HepG2 (cell line): ENCODE results near the gene SETD1A. TPM values are rescaled to one million over a fixed set of nuclear protein-coding genes. Genes with fewer than 3 reads are reported as not detected.

Experiments used
- CC2D1A ChIP-seq: sonication (generic); formaldehyde crosslinking; IDR thresholded peaks from 2 replicates; pipeline ENCODE4 v1.8.1; 2023; ENCODE audit warnings: mild to moderate bottlenecking, missing genetic modification reagents
- RFXAP ChIP-seq: sonication (generic); formaldehyde crosslinking; IDR thresholded peaks from 2 replicates; pipeline ENCODE4 v1.4.0; 2020; ENCODE audit warnings: missing genetic modification reagents, borderline replicate concordance
- RXRA ChIP-seq: sonication (generic); formaldehyde crosslinking; IDR thresholded peaks from 2 replicates; pipeline ENCODE4 v1.5.1; 2020; ENCODE audit warnings: missing genetic modification reagents
- TP53 ChIP-seq: sonication (generic); formaldehyde crosslinking; conservative IDR thresholded peaks from 2 replicates; pipeline ENCODE4 v1.4.0; 2020; ENCODE audit warnings: missing genetic modification reagents
- ZNF20 ChIP-seq: sonication (generic); formaldehyde crosslinking; IDR thresholded peaks from 2 replicates; pipeline ENCODE4 v1.4.0; 2020; ENCODE audit warnings: mild to moderate bottlenecking, moderate library complexity, missing genetic modification reagents
- ZNF780A ChIP-seq: sonication (generic); formaldehyde crosslinking; IDR thresholded peaks from 2 replicates; pipeline ENCODE4 v1.8.0; 2022; ENCODE audit warnings: mild to moderate bottlenecking, missing genetic modification reagents, moderate library complexity
- polyA plus RNA-seq, 8 experiments: library from polyadenylated mRNA; depleted of rRNA in 3 of 8; stranded (reverse) in 7 of 8; unstranded in 1 of 8; fragments of >200 nt; fragmentation: Illumina TruSeq in 4 of 8; extraction: Trizol in 4 of 8; gene quantifications; 2 replicates each; pipeline versions ENCODE4 v1.2.1 to v1.2.3, GENCODE V29; 2011 to 2016; ENCODE audit warnings: low read depth in 4 of 8, missing spikeins in 1 of 8, mixed read lengths in 1 of 8; ENCODE audit not compliant: insufficient read depth in 1 of 8
- total RNA-seq, 5 experiments: library from RNA; depleted of rRNA; stranded (reverse); fragments of >200 nt; fragmentation: Illumina TruSeq; extraction: Trizol; gene quantifications; 2 replicates each; pipeline ENCODE4 v1.2.3, GENCODE V29; 2016; ENCODE audit warnings: low read depth in 1 of 5
- TF ChIP-seq, protein P1 (sequence below), 2 experiments: IDR thresholded peaks; 2 replicates each; pipeline ENCODE4 v1.6.1; 2011 to 2012; ENCODE audit warnings: low read length in 2 of 2, borderline replicate concordance in 1 of 2, low read depth in 1 of 2, mild to moderate bottlenecking in 1 of 2, moderate library complexity in 1 of 2
- TF ChIP-seq, protein P2 (sequence below): sonication (generic); formaldehyde crosslinking; IDR thresholded peaks from 2 replicates; pipeline ENCODE4 v1.4.0; 2020; ENCODE audit warnings: missing genetic modification reagents, borderline replicate concordance
- TF ChIP-seq, protein P3 (sequence below): sonication (generic); formaldehyde crosslinking; IDR thresholded peaks from one replicate; pipeline ENCODE4 v1.5.1; 2020; ENCODE audit warnings: mild to moderate bottlenecking, missing genetic modification reagents; ENCODE audit errors: not compliant biosample characterization
- TF ChIP-seq, protein P4 (sequence below): IDR thresholded peaks from 2 replicates; pipeline ENCODE4 v1.6.1; 2016; ENCODE audit warnings: low read depth, borderline replicate concordance

SETD1A gene
- total and polyA plus RNA-seq, 2 of the 13 experiments (the other 11 are each of a cell fraction or from before 2014, with no cell fraction given): 3.8 to 5.6 TPM

DNA sequence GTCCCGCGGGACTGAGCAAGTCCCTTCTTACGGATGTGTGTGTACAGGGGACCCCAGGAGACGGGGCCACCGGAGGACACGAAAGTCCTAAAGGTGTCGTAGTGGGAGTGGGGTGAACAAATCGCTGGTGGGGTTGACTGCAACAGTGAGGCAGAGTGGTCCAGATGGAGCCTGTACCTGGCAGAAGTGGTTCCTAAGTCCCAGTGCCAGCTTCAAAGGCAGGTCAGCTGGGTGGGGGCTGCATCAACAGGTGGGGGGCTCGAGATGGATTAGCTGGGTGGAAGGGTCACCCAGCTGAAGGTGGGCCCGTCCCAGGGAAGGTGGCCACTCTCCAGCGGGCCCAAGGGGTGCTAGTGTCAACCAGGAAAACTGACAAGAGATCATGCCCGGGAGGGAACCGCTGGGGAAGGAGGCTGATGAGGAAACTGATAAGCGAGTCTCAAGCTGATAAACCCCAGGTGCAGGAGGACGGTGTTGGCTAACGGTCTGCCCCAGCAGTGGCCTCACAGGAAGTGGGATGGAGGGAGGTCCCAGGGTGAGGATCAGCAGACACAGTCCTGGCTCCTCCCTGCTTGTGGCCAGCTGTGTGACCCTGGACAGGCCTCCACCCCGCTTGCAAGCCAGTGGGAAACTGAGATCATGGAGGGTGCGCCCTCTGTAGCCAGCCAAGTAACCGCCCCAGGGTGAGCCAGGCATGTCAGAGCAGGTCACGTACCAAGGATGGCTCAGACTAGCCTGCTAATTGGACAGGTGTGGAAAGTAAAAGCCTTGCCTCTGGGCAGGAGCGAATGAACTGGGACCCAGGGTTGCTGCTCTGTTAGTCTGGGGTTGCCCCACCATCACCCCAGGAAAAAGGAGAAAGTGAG lies 7.7 kb upstream of the SETD1A start (continued):
- TF ChIP-seq, protein P1, sequence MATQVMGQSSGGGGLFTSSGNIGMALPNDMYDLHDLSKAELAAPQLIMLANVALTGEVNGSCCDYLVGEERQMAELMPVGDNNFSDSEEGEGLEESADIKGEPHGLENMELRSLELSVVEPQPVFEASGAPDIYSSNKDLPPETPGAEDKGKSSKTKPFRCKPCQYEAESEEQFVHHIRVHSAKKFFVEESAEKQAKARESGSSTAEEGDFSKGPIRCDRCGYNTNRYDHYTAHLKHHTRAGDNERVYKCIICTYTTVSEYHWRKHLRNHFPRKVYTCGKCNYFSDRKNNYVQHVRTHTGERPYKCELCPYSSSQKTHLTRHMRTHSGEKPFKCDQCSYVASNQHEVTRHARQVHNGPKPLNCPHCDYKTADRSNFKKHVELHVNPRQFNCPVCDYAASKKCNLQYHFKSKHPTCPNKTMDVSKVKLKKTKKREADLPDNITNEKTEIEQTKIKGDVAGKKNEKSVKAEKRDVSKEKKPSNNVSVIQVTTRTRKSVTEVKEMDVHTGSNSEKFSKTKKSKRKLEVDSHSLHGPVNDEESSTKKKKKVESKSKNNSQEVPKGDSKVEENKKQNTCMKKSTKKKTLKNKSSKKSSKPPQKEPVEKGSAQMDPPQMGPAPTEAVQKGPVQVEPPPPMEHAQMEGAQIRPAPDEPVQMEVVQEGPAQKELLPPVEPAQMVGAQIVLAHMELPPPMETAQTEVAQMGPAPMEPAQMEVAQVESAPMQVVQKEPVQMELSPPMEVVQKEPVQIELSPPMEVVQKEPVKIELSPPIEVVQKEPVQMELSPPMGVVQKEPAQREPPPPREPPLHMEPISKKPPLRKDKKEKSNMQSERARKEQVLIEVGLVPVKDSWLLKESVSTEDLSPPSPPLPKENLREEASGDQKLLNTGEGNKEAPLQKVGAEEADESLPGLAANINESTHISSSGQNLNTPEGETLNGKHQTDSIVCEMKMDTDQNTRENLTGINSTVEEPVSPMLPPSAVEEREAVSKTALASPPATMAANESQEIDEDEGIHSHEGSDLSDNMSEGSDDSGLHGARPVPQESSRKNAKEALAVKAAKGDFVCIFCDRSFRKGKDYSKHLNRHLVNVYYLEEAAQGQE (IDR thresholded peaks at IDR 0.05; ENCODE audit: borderline replicate concordance in 1 of 2, low read depth in 1 of 2, low read length in 2 of 2): no peak; a peak in 1 of 4 replicates
- no peak for TF ChIP-seq CC2D1A
- TF ChIP-seq, protein P2, sequence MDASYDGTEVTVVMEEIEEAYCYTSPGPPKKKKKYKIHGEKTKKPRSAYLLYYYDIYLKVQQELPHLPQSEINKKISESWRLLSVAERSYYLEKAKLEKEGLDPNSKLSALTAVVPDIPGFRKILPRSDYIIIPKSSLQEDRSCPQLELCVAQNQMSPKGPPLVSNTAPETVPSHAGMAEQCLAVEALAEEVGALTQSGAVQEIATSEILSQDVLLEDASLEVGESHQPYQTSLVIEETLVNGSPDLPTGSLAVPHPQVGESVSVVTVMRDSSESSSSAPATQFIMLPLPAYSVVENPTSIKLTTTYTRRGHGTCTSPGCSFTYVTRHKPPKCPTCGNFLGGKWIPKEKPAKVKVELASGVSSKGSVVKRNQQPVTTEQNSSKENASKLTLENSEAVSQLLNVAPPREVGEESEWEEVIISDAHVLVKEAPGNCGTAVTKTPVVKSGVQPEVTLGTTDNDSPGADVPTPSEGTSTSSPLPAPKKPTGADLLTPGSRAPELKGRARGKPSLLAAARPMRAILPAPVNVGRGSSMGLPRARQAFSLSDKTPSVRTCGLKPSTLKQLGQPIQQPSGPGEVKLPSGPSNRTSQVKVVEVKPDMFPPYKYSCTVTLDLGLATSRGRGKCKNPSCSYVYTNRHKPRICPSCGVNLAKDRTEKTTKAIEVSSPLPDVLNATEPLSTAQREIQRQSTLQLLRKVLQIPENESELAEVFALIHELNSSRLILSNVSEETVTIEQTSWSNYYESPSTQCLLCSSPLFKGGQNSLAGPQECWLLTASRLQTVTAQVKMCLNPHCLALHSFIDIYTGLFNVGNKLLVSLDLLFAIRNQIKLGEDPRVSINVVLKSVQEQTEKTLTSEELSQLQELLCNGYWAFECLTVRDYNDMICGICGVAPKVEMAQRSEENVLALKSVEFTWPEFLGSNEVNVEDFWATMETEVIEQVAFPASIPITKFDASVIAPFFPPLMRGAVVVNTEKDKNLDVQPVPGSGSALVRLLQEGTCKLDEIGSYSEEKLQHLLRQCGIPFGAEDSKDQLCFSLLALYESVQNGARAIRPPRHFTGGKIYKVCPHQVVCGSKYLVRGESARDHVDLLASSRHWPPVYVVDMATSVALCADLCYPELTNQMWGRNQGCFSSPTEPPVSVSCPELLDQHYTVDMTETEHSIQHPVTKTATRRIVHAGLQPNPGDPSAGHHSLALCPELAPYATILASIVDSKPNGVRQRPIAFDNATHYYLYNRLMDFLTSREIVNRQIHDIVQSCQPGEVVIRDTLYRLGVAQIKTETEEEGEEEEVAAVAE (CRISPR knock-in tag): peak; percentile 95
- peak; percentile 77; the same call in 1 of the 2 replicates for TF ChIP-seq RFXAP (CRISPR knock-in tag)
- peak; percentile 95 for TF ChIP-seq RXRA (CRISPR knock-in tag)
- TF ChIP-seq, protein P3, sequence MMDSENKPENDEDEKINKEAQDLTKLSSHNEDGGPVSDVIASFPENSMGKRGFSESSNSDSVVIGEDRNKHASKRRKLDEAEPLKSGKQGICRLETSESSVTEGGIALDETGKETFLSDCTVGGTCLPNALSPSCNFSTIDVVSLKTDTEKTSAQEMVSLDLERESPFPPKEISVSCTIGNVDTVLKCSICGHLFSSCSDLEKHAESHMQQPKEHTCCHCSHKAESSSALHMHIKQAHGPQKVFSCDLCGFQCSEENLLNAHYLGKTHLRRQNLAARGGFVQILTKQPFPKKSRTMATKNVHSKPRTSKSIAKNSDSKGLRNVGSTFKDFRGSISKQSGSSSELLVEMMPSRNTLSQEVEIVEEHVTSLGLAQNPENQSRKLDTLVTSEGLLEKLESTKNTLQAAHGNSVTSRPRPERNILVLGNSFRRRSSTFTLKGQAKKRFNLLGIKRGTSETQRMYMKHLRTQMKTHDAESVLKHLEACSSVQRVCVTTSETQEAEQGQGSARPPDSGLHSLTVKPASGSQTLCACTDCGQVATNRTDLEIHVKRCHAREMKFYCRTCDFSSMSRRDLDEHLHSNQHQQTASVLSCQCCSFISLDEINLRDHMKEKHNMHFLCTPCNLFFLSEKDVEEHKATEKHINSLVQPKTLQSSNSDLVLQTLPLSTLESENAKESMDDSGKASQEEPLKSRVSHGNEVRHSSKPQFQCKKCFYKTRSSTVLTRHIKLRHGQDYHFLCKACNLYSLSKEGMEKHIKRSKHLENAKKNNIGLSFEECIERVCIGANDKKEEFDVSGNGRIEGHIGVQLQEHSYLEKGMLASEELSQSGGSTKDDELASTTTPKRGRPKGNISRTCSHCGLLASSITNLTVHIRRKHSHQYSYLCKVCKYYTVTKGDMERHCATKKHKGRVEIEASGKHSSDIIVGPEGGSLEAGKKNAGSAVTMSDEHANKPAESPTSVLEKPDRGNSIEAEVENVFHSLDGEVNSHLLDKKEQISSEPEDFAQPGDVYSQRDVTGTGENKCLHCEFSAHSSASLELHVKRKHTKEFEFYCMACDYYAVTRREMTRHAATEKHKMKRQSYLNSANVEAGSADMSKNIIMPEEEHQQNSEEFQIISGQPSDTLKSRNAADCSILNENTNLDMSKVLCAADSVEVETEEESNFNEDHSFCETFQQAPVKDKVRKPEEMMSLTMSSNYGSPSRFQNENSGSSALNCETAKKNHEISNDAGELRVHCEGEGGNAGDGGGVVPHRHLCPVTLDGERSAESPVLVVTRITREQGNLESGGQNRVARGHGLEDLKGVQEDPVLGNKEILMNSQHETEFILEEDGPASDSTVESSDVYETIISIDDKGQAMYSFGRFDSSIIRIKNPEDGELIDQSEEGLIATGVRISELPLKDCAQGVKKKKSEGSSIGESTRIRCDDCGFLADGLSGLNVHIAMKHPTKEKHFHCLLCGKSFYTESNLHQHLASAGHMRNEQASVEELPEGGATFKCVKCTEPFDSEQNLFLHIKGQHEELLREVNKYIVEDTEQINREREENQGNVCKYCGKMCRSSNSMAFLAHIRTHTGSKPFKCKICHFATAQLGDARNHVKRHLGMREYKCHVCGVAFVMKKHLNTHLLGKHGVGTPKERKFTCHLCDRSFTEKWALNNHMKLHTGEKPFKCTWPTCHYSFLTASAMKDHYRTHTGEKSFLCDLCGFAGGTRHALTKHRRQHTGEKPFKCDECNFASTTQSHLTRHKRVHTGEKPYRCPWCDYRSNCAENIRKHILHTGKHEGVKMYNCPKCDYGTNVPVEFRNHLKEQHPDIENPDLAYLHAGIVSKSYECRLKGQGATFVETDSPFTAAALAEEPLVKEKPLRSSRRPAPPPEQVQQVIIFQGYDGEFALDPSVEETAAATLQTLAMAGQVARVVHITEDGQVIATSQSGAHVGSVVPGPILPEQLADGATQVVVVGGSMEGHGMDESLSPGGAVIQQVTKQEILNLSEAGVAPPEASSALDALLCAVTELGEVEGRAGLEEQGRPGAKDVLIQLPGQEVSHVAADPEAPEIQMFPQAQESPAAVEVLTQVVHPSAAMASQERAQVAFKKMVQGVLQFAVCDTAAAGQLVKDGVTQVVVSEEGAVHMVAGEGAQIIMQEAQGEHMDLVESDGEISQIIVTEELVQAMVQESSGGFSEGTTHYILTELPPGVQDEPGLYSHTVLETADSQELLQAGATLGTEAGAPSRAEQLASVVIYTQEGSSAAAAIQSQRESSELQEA (CRISPR knock-in tag): peak; percentile 23
- TF ChIP-seq, protein P4, sequence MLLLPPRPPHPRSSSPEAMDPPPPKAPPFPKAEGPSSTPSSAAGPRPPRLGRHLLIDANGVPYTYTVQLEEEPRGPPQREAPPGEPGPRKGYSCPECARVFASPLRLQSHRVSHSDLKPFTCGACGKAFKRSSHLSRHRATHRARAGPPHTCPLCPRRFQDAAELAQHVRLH: peak; percentile 93
- no peak for TF ChIP-seq ZNF20 (CRISPR knock-in tag)
- peak; percentile 83; the same call in 1 of the 2 replicates for TF ChIP-seq TP53 (CRISPR knock-in tag)
- peak; percentile 46; the same call in 1 of the 2 replicates for TF ChIP-seq ZNF780A
